HG02642 (cell line): ENCODE data around the gene FZD4.
"Not testable (repeated sequence)": the region's sequence is repeated elsewhere in the genome, so short reads cannot be mapped to it uniquely, and the experiment has no call there.

Source experiments
- ATAC-seq: cut with Tn5 transposase; IDR thresholded peaks from one replicate; pipeline ENCODE4 v1.9.1; 2021; ENCODE audit warnings: mild to moderate bottlenecking; ENCODE audit not compliant: unreplicated experiment, poor library complexity

Gene FZD4

GRCh38 chr11:86978247-86978646, 23.1 kb upstream of the FZD4 start:
- ATAC-seq: no peak

GRCh38 chr11:86977441-86978050, 22.4 kb upstream of the FZD4 start:
- no peak for ATAC-seq

GRCh38 chr11:86972734-86973133, 17.5 kb upstream of the FZD4 start:
- ATAC-seq: no peak

DNA sequence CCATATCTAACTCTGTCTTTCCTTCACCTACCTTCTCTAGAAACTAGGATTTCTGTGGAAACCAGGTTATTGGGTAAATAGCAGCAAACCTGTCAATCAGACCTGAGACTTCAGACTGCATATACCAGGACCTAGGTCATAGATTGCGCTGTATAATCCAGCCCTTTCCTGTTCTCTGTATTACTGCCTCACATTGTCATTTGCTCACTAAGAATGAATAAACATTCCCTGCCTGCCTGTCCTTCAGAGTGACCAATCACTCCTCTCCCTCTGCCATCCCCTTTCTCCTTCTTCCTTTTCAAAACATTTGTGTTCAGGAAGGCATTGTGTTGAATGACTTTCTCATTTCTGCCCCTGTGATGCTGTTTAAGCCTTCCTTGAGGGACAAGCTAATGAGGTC, 14.1 kb upstream of the FZD4 start:
- no peak for ATAC-seq

- ATAC-seq: not testable (repeated sequence)
These were observed 12.4 kb upstream of the FZD4 start for GRCh38 chr11:86967601-86968000.

- ATAC-seq: no peak
These were observed 2.9 kb upstream of the FZD4 start for GRCh38 chr11:86957976-86958646.

DNA sequence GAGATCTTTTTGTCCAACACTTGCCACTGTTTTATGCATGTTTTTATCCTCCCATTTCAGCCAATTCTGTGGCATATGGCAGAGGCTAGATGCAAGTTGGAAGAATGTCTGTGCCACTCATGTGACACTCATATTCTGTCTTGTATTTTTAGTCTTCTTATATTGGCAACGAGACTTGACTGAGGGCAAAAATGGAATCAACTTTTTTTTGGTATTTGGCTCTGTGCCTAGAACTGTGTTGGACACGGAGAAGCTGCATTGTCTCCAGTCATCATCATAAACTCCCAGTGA, 1.7 kb upstream of the FZD4 start:
- ATAC-seq: no peak

DNA sequence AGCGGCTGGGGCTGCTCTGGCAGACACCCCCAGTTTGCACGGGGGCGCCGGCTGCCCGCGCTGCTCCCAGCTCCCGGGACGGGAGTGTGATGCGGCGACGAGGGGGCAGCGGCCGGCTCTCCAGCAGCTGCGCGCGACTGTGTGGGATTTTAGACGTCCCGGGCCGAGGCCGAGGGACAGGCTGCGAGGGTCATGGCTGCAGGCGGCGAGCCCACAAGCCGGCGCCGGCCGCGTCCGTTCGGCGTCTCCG, 159 bp downstream of the FZD4 start:
- ATAC-seq: no peak

DNA sequence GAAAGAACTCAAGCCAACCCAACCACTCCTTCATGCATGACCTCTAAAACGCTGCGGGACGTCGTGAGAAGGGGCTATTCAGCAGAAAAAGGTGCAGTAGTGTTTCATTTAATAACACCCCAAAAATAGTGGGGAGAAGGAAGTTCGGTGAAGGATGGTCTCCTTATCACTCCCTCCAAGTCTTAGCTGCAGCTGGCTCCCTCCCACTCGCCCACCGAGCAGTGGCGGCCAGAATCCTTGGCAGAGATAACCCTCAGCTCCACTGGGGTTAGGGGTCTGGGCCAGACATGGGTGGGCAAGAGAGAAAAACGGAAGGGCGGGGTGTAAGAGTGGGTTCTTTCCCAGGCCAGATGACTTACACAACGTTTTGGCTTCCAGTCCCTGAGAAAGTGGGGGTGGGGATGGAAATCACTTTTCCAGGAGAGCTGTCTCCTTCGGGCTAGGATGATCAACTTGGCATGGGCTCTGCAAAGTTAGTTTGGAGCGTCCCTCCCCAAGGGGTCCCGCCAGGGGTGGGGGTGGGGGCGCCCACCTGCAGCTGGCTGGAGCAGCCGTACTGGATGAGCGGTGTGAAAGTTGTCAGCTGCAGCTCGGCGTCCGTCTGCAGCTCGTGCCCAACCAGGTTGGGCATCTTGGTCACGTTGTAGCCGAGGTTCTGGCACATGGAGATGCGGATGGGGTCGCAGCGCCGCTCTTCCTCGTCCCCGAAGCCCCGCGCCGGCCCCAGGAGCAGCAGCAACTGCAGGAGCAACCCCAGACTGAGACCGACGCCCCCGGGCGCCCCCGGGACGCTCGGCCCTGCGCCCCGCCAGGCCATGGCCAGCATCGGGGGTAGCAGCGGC, 705 bp downstream of the FZD4 start:
- no peak for ATAC-seq

DNA sequence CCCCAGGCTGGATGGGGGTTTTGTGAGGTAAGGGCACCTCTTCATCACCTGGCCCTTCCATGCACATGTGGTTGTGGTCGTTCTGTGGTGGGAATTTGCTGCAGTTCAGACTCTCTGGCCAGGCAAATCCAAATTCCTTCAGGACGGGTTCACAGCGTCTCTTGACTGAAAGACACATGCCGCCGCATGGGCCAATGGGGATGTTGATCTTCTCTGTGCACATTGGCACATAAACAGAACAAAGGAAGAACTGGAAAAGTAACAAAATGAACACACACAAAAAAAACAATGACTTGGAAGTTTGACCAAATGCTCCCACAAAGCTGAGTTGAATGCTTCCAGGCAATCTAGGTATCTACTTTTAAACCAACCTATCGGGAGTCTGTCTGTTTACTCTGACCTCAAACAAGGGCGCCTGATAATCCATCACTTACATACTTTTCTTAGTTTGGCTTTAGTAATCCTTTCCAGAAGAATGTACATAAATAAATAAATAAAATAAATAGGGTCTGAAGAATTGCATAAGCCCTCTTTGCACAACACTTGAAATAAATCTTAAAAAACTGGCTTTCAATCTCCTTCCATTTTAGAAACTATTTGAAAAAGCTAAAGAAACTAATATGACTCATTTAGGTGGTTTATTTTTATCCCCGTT, 2.8 kb downstream of the FZD4 start:
- ATAC-seq: no peak

DNA sequence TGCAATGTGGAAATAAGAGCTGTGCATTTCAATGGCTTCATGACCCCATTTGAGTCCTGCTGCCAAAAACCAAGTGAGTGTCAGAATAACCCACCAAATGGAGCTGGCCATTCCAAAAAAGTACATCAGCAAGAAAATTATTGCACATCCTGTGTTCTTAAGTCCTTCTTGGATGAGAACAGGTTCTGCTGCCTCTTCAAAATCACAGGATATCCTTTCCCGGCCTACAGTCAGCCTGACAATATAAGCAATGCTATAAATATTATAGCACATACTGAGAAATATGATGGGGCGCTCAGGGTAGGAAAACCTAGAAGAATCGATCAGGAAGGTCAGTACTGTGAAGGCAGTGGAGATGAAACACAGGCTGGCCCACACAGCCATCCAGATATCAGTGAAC, 3.5 kb downstream of the FZD4 start:
- no peak for ATAC-seq

GRCh38 chr11:86950661-86950995, 4.6 kb downstream of the FZD4 start:
- ATAC-seq: no peak

DNA sequence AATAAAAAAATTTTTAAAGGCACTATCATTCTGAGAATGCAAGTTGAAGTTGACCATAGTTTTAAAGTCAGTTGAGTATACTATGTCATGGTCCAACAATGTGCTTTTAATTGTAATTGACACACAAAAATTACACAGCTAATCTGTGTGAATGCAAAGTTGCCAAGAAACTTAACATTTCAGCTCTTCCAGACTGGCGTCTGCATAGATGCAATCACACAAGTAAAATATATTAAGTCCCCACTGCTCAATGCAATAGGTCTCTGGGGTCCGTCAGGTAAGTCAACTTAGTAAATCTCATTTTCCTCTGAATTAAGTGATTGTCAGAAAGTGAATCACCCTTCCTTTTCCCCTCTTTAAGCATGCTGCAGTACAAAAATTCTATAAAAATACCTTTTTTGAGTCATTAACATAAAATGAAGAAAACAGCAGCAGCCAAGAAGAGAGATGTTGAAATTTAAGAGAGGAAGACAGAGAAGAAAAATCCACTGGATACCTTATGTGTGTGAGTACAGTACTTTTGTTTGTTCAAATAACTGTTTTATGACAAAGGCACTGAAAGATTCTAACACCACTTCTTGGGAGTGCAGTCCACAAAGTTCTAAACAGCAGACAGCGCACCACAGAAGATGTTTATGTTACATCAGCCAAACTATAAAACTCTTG, 5.1 kb downstream of the FZD4 start:
- ATAC-seq: no peak

DNA sequence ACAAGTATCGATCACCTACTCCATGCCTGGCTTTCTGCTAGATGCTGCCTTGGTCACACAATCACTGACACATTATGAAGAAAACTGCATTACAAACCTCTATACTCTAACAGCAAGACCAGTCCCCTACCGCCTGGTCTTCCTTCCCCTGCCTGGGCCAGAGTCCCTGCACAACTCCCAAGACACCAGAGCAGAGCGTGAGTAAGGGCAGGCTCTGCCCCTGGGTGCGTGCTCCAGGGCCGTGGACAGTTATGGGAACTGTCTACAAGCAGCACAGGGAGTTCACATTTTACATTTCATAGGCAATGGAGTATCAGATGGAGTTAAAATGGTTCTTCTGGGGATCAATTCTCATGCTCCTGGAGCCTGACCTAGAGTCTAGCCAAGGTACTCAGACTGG, 6.5 kb downstream of the FZD4 start:
- no peak for ATAC-seq

DNA sequence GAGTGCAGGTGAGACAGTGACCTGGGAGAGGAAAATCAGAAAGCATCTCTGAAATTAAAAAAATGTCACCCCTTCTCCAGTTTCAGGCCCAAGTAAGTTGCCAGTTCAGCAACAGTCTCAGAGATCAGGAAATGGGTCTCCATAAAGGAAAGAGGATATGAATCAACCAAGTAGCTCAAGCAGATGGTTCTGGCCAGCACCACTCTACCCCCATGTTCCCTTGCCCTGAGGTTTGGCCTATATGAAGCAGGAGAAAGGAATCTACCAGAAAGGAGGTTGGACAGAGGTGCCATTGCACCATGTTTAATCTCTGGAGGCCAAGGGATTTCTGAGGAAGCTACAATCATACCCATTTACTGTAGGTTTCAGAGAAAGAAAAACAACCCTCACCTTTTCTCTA, 7.7 kb downstream of the FZD4 start:
- ATAC-seq: no peak

GRCh38 chr11:86943505-86943904, 11.7 kb downstream of the FZD4 start:
- ATAC-seq: not testable (repeated sequence)

DNA sequence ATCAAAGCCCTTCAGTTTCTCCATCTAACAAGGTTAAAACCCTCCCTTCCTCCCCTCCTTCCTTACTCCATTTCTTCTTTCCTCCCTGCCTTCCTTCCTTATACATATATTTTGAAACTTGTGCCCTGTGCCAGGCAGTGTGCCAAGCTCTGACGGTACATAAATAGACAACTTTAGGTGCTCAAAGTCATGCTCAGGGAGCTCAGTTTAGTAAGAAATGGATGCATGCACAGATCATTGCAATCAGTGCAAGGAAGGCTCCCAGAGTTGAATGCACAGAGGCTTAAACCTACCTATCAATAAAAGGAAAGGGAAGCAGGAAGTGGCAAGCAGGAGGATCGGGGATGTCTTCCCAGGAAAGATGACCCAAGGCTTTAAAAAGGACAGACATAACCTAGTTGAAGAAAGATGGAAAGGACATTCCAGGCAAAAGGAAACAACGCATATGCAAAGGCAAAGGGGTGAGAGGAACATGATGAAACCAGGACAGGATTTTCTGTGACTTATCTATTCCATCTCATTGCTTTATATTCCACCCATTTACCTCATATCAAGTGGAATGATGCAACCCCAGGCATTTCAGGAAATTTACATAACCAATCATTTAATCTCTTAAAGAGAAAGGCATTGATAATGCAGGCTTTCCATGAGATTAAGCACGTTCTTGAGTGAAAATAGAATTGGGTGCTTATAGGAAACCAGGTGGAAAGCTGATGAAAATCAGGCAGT, 13.2 kb downstream of the FZD4 start:
- ATAC-seq: no peak

- no peak for ATAC-seq
These were observed 13.9 kb downstream of the FZD4 start for GRCh38 chr11:86941077-86941870.

DNA sequence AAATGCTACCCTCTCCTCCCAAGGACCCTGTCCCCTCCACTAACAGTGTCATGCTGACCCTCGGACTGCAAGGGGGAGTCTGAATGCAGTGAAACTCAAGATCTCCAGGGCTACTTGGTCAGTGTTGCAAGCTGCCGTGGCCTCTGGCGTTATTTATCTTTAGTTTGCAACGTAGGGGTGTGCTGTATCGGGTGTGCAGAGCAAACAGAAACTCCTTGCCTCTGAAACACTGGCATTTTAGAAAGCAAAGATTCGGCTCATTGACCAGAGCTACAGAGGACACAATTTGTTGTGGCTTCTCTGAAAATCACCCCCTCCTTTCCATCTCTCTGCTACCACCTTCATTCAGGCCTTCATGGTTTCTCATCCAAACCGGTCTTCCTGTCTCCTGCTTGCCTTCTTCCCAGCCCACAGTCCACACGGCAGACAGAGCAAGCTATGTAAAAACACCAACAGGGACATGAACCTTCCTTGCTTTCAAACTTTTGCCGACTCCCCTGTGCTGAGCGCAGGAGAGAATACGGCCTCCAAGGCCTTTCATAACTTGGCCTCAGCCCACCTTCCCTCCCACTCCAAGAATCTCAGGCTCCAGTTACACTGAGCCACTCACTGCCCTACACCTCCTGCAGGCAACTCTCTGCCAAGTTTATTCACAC, 14.9 kb downstream of the FZD4 start:
- no peak for ATAC-seq
